Endometrial microvascular endothelial cells (primary cell): ENCODE measurements around the gene CYB5D1. TPM values are rescaled to one million over a fixed set of nuclear protein-coding genes. Genes with fewer than 3 reads are reported as not detected.
"Not testable (repeated sequence)": the region's sequence is repeated elsewhere in the genome, so short reads cannot be mapped to it uniquely, and the experiment has no call there.

ENCODE experiments used
- in situ Hi-C: cut with HindIII; loops from 2 replicates; pipeline ENCODE4 v1.10.0; 2017; ENCODE audit warnings: low sequenced_read_pairs, low pct_unique_long_range_greater_than_20kb; ENCODE audit errors: inconsistent ontology term
- total RNA-seq: library from RNA; depleted of rRNA; stranded (reverse); fragments of >200 nt; gene quantifications from one replicate; pipeline ENCODE4 v1.2.3, GENCODE V29; 2015; ENCODE audit errors: inconsistent ontology term

Gene CYB5D1
- total RNA-seq: 7.6 TPM

GRCh38 chr17:7857713-7858521 is at the start of gene CYB5D1:
TSS of gene CYB5D1 (plus strand) at chr17:7858003. CDS start at chr17:7858135, 132 bp downstream.
- in situ Hi-C loops: no loop called here

GRCh38 chr17:7809086-7809790 is 48.6 kb upstream of the CYB5D1 start:
- in situ Hi-C loops: no loop called here

- in situ Hi-C loops: not testable (repeated sequence)
Measured at GRCh38 chr17:7809791-7810343, 47.9 kb upstream of the CYB5D1 start.

- in situ Hi-C loops: no loop called here
Measured at GRCh38 chr17:7811251-7811650, 46.6 kb upstream of the CYB5D1 start.

GRCh38 chr17:7814969-7815368 is 42.8 kb upstream of the CYB5D1 start:
- in situ Hi-C loops: no loop called here

- in situ Hi-C loops: no loop called here
Measured at GRCh38 chr17:7816926-7817642, 40.7 kb upstream of the CYB5D1 start.

- in situ Hi-C loops: no loop called here
Measured at GRCh38 chr17:7817643-7817964, 40.2 kb upstream of the CYB5D1 start.

GRCh38 chr17:7818026-7818425 is 39.8 kb upstream of the CYB5D1 start:
- in situ Hi-C loops: no loop called here

- in situ Hi-C loops: no loop called here
Measured at GRCh38 chr17:7818746-7819645, 38.8 kb upstream of the CYB5D1 start.

- in situ Hi-C loops: no loop called here
Measured at GRCh38 chr17:7820231-7820630, 37.6 kb upstream of the CYB5D1 start.

- in situ Hi-C loops: no loop called here
Measured at GRCh38 chr17:7822126-7822525, 35.7 kb upstream of the CYB5D1 start.

GRCh38 chr17:7823581-7824001 is 34.2 kb upstream of the CYB5D1 start:
- in situ Hi-C loops: no loop called here

- in situ Hi-C loops: no loop called here
Measured at GRCh38 chr17:7824021-7824924, 33.5 kb upstream of the CYB5D1 start.

GRCh38 chr17:7825206-7825990 is 32.4 kb upstream of the CYB5D1 start:
- in situ Hi-C loops: no loop called here

GRCh38 chr17:7830616-7831015 is 27.2 kb upstream of the CYB5D1 start:
- in situ Hi-C loops: no loop called here

GRCh38 chr17:7831233-7831632 is 26.6 kb upstream of the CYB5D1 start:
- in situ Hi-C loops: no loop called here

- in situ Hi-C loops: no loop called here
Measured at GRCh38 chr17:7832431-7832830, 25.4 kb upstream of the CYB5D1 start.
